Measurements from ENCODE around the gene CHI3L2.

Gene CHI3L2

DNA sequence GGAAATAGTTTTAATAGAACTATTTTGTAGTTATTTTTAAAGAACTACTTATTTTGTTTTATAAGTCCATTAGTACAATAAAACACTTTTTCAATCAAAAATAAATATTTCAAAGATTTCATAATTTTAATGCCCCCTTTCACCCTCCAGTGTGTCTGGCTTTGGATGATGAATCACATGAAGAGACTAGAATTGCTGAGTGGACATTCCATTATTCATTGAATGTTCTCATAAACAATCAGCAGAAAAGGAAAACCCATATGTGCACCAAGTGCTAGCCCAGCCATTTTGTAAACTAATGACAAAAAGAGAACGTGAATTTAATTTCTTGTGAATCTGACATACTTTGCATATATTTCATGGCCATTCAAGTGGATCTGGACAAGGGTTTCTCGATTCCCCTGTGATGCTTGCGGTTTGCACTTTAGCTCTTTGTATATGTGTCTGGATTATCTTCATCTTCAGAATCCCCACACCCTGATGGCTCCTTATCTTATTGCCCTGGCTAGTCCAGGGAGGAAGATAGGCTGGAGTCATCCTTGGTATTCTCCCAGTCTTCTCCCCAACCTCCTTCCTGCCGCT, 42.4 kb downstream of the CHI3L2 start:
- H3K4me2 ChIP-seq (ENCODE audit: low read length): no peak overlapping the region
- H3K9me3 ChIP-seq (ENCODE audit: low read length): no peaks in the 10 kb centered on the region

GRCh38 chr1:111270771-111271463, 43.4 kb downstream of the CHI3L2 start:
- Histone ChIP-seq H3K9ac (ENCODE audit: low read length) (no peak overlapping the region), H4K20me1 (ENCODE audit: insufficient read depth, low read length) (no peaks in the 10 kb centered on the region), H3K36me3 (ENCODE audit: insufficient read depth, low read length) (no peaks in the 10 kb centered on the region), H3K9me2 (ENCODE audit: low read depth, low read length) (no peaks in the 10 kb centered on the region; the same call in 1 of the 2 replicates), H2AFZ (ENCODE audit: low read length) (no peak overlapping the region), H3K4me2 (ENCODE audit: low read length) (no peak overlapping the region), H3F3A (ENCODE audit: insufficient read depth, low read length) (no peaks in the 10 kb centered on the region), H3K79me2 (ENCODE audit: insufficient read depth, low read length) (no peaks in the 10 kb centered on the region), H3K9me3 (ENCODE audit: low read length) (no peaks in the 10 kb centered on the region), H3K4me3 (ENCODE audit: low read depth, low read length, poor library complexity, severe bottlenecking) (no peak overlapping the region), H3K27me3 (ENCODE audit: insufficient read depth, low read length) (peaks cover 9% of the 10 kb centered on the region; the same call in 1 of the 2 replicates), H3K27ac (ENCODE audit: low read depth, low read length, poor library complexity, severe bottlenecking) (no peak overlapping the region), H3K4me1 (ENCODE audit: insufficient read depth, low read length, severe bottlenecking) (no peaks in the 10 kb centered on the region)
- TF ChIP-seq CTCF (IDR thresholded peaks at IDR 0.05; ENCODE audit: low read length): no peak
- no peak for TF ChIP-seq EZH2 (IDR thresholded peaks at IDR 0.05; ENCODE audit: borderline replicate concordance, low read length)

More for the DNA sequence above, 42.4 kb downstream of the CHI3L2 start:
- no peak overlapping the region for H3K9ac ChIP-seq (ENCODE audit: low read length)
- no peak overlapping the region for H3K4me3 ChIP-seq (ENCODE audit: low read depth, low read length, poor library complexity, severe bottlenecking)
- H3K9me2 ChIP-seq (ENCODE audit: low read depth, low read length): no peaks in the 10 kb centered on the region
- H3K4me1 ChIP-seq (ENCODE audit: insufficient read depth, low read length, severe bottlenecking): no peaks in the 10 kb centered on the region
- no peak overlapping the region for H3K27ac ChIP-seq (ENCODE audit: low read depth, low read length, poor library complexity, severe bottlenecking)
- TF ChIP-seq EZH2 (IDR thresholded peaks at IDR 0.05; ENCODE audit: borderline replicate concordance, low read length): no peak
- TF ChIP-seq CTCF (IDR thresholded peaks at IDR 0.05; ENCODE audit: low read length): no peak
- no peaks in the 10 kb centered on the region for H3K36me3 ChIP-seq (ENCODE audit: insufficient read depth, low read length)
- no peaks in the 10 kb centered on the region for H3F3A ChIP-seq (ENCODE audit: insufficient read depth, low read length)
- H3K79me2 ChIP-seq (ENCODE audit: insufficient read depth, low read length): no peaks in the 10 kb centered on the region
- no peak overlapping the region for H2AFZ ChIP-seq (ENCODE audit: low read length)
- H4K20me1 ChIP-seq (ENCODE audit: insufficient read depth, low read length): no peaks in the 10 kb centered on the region
- H3K27me3 ChIP-seq (ENCODE audit: insufficient read depth, low read length): peaks cover 9% of the 10 kb centered on the region; the same call in 1 of the 2 replicates

GRCh38 chr1:111271464-111271801, 43.9 kb downstream of the CHI3L2 start:
- Histone ChIP-seq H3K36me3 (ENCODE audit: insufficient read depth, low read length) (no peaks in the 10 kb centered on the region), H2AFZ (ENCODE audit: low read length) (no peak overlapping the region), H3K4me2 (ENCODE audit: low read length) (no peak overlapping the region), H3K79me2 (ENCODE audit: insufficient read depth, low read length) (no peaks in the 10 kb centered on the region), H3K4me1 (ENCODE audit: insufficient read depth, low read length, severe bottlenecking) (no peaks in the 10 kb centered on the region), H4K20me1 (ENCODE audit: insufficient read depth, low read length) (no peaks in the 10 kb centered on the region), H3F3A (ENCODE audit: insufficient read depth, low read length) (no peaks in the 10 kb centered on the region), H3K9me3 (ENCODE audit: low read length) (no peaks in the 10 kb centered on the region), H3K4me3 (ENCODE audit: low read depth, low read length, poor library complexity, severe bottlenecking) (no peak overlapping the region), H3K27ac (ENCODE audit: low read depth, low read length, poor library complexity, severe bottlenecking) (no peak overlapping the region), H3K9me2 (ENCODE audit: low read depth, low read length) (no peaks in the 10 kb centered on the region; the same call in 1 of the 2 replicates), H3K9ac (ENCODE audit: low read length) (no peak overlapping the region), H3K27me3 (ENCODE audit: insufficient read depth, low read length) (peaks cover 9% of the 10 kb centered on the region; the same call in 1 of the 2 replicates)
- TF ChIP-seq EZH2 (IDR thresholded peaks at IDR 0.05; ENCODE audit: borderline replicate concordance, low read length) (no peak), CTCF (IDR thresholded peaks at IDR 0.05; ENCODE audit: low read length) (no peak)
